ENCODE results near the gene C1orf21. TPM values are rescaled to one million over a fixed set of nuclear protein-coding genes. Genes with fewer than 3 reads are reported as not detected.
"Not testable (repeated sequence)": the region's sequence is repeated elsewhere in the genome, so short reads cannot be mapped to it uniquely, and the experiment has no call there.

The C1orf21 gene
- total RNA-seq, 6 experiments from 2014 or later, result 4.3 to 29.2 (median 13.1) TPM

- no peak for ATAC-seq
- H3K27ac ChIP-seq, result no peak overlapping the region
Measured at GRCh38 chr1:184606786-184607185, 220.0 kb downstream of the C1orf21 start.

GRCh38 chr1:184608581-184608980 lies 221.8 kb downstream of the C1orf21 start:
- no peak for ATAC-seq
- 98% methylated on average over 4 of the region's 4 CpGs for WGBS (ENCODE audit: insufficient coverage, low coverage, low lambda C conversion rate, missing lambda C conversion rate)
- Histone ChIP-seq H3K4me3 (no peak overlapping the region), H3K9me3 (no peaks in the 10 kb centered on the region), H3K27ac (no peak overlapping the region), H3K4me1 (peaks cover 0 to 7% (median 0%) of the 10 kb centered on the region in 4 donors), H3K36me3 (no peaks in the 10 kb centered on the region), H3K27me3 (no peaks in the 10 kb centered on the region)
- TF ChIP-seq CTCF (IDR thresholded peaks at IDR 0.05) (no peak), POLR2A (IDR thresholded peaks at IDR 0.05) (no peak)
- intact Hi-C loops (cut with DNase I), result no loop called here
- DNase-seq, result no peak

More at GRCh38 chr1:184606786-184607185, 220.0 kb downstream of the C1orf21 start:
- no peaks in the 10 kb centered on the region for H3K9me3 ChIP-seq
- no peak for DNase-seq
- H3K27me3 ChIP-seq, result no peaks in the 10 kb centered on the region
- intact Hi-C loops (cut with DNase I), result no loop called here
- H3K4me1 ChIP-seq, result no peaks in the 10 kb centered on the region
- TF ChIP-seq POLR2A (IDR thresholded peaks at IDR 0.05), result no peak
- H3K4me3 ChIP-seq, result no peak overlapping the region
- 86% methylated on average over 1 of the region's 1 CpG for WGBS (ENCODE audit: insufficient coverage, low coverage, low lambda C conversion rate, missing lambda C conversion rate)
- no peaks in the 10 kb centered on the region for H3K36me3 ChIP-seq

- TF ChIP-seq POLR2A (IDR thresholded peaks at IDR 0.05), result no peak
- TF ChIP-seq CTCF (IDR thresholded peaks at IDR 0.05), result no peak
- intact Hi-C loops (cut with DNase I), result no loop called here
- DNase-seq, result no peak
- ATAC-seq, result no peak
- Histone ChIP-seq H3K27ac (no peak overlapping the region), H3K36me3 (no peaks in the 10 kb centered on the region), H3K9me3 (no peaks in the 10 kb centered on the region), H3K4me3 (no peak overlapping the region), H3K4me1 (peaks cover 0 to 7% (median 0%) of the 10 kb centered on the region in 4 donors), H3K27me3 (no peaks in the 10 kb centered on the region)
Measured at GRCh38 chr1:184608990-184609389, 222.2 kb downstream of the C1orf21 start.

- Histone ChIP-seq H3K27me3 (no peaks in the 10 kb centered on the region), H3K36me3 (no peaks in the 10 kb centered on the region), H3K9me3 (no peaks in the 10 kb centered on the region), H3K27ac (no peak overlapping the region), H3K4me1 (peaks cover 0 to 7% (median 0%) of the 10 kb centered on the region in 4 donors), H3K4me3 (no peak overlapping the region)
- no peak for TF ChIP-seq CTCF (IDR thresholded peaks at IDR 0.05)
- no peak for TF ChIP-seq POLR2A (IDR thresholded peaks at IDR 0.05)
- ATAC-seq, result no peak
- intact Hi-C loops (cut with DNase I), result no loop called here
- DNase-seq, result no peak
- WGBS (ENCODE audit: insufficient coverage, low coverage, low lambda C conversion rate, missing lambda C conversion rate), result 59% methylated on average over 11 of the region's 12 CpGs
Measured at GRCh38 chr1:184610876-184611595, 224.2 kb downstream of the C1orf21 start.

- intact Hi-C loops (cut with DNase I); H3K9me3 ChIP-seq; H3K36me3 ChIP-seq; H3K27ac ChIP-seq; H3K4me3 ChIP-seq; H3K4me1 ChIP-seq; H3K27me3 ChIP-seq; DNase-seq: not testable (repeated sequence)
- ATAC-seq, result peak in 2 of 4 donors; percentile 24 to 60
- 71% methylated on average over 5 of the region's 5 CpGs for WGBS (ENCODE audit: insufficient coverage, low coverage, low lambda C conversion rate, missing lambda C conversion rate)
Measured at GRCh38 chr1:184612229-184612628, 225.4 kb downstream of the C1orf21 start.
